HK-2 (cell line): ENCODE results near the gene CLDN5.

Source experiments
- DNase-seq: peaks from one replicate; pipeline ENCODE4 v3.0.0-alpha.2; 2018; ENCODE audit not compliant: unreplicated experiment

CLDN5 gene

GRCh38 chr22:19504900-19505734, 19.1 kb downstream of the CLDN5 start:
- no peak for DNase-seq

GRCh38 chr22:19503869-19504268, 20.3 kb downstream of the CLDN5 start:
- no peak for DNase-seq

- DNase-seq = no peak
Observed at GRCh38 chr22:19503367-19503766, 20.8 kb downstream of the CLDN5 start.

- DNase-seq = no peak
Observed at GRCh38 chr22:19501897-19502447, 22.2 kb downstream of the CLDN5 start.

- DNase-seq = no peak
Observed at GRCh38 chr22:19499880-19500242, 24.3 kb downstream of the CLDN5 start.

- no peak for DNase-seq
Observed at GRCh38 chr22:19499236-19499879, 24.9 kb downstream of the CLDN5 start.

GRCh38 chr22:19498866-19499190, 25.4 kb downstream of the CLDN5 start:
- DNase-seq = no peak

- DNase-seq = no peak
Observed at GRCh38 chr22:19498154-19498865, 25.9 kb downstream of the CLDN5 start.

- no peak for DNase-seq
Observed at GRCh38 chr22:19497245-19497644, 27.0 kb downstream of the CLDN5 start.

GRCh38 chr22:19496324-19496630, 27.9 kb downstream of the CLDN5 start:
- DNase-seq = no peak

GRCh38 chr22:19495562-19496323, 28.5 kb downstream of the CLDN5 start:
- no peak for DNase-seq

- no peak for DNase-seq
Observed at GRCh38 chr22:19494676-19495173, 29.5 kb downstream of the CLDN5 start.

- DNase-seq = no peak
Observed at GRCh38 chr22:19494001-19494560, 30.1 kb downstream of the CLDN5 start.

- DNase-seq = no peak
Observed at GRCh38 chr22:19492504-19493174, 31.6 kb downstream of the CLDN5 start.

- DNase-seq = no peak
Observed at GRCh38 chr22:19490628-19491230, 33.5 kb downstream of the CLDN5 start.

- no peak for DNase-seq
Observed at GRCh38 chr22:19488884-19489843, 35.0 kb downstream of the CLDN5 start.

GRCh38 chr22:19488285-19488684, 35.9 kb downstream of the CLDN5 start:
- DNase-seq = no peak

- no peak for DNase-seq
Observed at GRCh38 chr22:19483481-19484244, 40.5 kb downstream of the CLDN5 start.

- DNase-seq = no peak
Observed at GRCh38 chr22:19482297-19482696, 41.9 kb downstream of the CLDN5 start.
